ENCODE measurements around the gene ABCC2.
"Not testable (repeated sequence)": the region's sequence is repeated elsewhere in the genome, so short reads cannot be mapped to it uniquely, and the experiment has no call there.

The ABCC2 gene

GRCh38 chr10:99782447-99783286 lies at the start of gene ABCC2:
TSS of gene ABCC2 (plus strand) at chr10:99782640. CDS start at chr10:99782845, 205 bp downstream.
- DNase-seq (ENCODE audit: low read depth) = no peak

DNA sequence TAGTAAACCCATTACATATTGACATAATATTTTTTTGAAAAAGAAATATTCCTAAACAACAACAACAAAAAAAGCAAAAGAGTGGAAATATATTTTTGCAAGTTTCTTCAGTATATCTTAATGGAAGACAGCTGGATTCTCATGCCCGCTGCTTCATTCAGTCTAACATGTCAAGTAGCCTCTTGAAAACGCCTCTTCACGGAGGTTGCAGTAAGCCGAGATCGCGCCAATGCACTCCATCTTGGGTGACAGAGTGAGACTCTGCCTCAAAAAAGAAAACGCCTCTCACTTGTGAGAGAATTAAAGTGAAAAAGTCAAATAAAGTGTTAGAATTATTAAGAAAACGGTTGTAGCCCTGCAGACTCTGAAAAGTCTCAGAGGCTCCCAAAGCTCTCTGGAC lies 49.1 kb upstream of the ABCC2 start:
- no peak for DNase-seq (ENCODE audit: low read depth)

GRCh38 chr10:99734111-99734510 lies 48.3 kb upstream of the ABCC2 start:
- DNase-seq (ENCODE audit: low read depth) = not testable (repeated sequence)

DNA sequence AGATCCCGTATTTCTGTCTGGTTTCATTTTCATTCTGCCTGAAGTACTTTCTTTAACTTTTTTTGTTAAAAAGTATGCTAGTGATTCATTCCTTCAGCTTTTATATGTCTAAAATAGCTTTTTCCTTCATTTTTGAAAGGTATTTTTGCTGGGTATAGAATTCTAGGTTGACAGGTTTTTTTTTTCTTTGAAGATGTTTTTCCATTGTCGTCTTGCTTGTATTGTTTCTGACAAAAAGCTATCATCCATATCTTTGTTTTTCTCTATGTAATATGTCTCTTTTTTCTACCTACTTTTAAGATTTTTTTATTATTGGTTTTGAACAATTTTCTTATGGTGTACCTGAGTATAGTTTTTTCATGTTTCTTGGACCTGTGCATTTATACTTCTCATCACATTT lies 42.2 kb upstream of the ABCC2 start:
- DNase-seq (ENCODE audit: low read depth) = no peak

DNA sequence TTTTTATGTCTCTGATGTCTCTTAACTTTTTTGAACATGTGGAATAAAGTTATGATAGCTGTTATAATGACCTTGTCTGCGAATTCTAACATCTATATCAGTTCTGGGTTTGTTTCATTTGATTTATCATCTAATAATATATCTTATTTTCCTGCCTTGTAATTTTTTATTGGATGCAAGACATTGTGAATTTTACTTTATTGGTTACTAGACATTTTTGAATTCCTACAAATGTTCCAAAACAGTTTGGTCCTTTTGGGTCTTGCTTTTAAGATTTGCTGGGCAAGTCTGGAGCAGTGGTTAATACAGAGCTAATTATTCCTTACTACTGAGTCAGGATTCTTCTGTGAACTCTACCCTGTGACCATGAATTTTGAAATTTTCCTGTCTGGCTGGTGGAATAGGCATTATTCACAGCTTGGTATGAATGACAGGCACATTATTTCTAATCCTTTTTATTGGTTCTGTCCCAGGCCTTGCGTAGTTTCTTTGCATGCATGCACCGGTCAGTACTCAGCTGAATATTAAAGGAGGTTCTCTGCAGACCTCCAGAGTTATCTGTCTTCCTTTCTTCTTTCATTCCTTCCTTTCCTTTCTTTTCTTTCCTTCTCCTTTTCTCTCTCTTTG lies 41.4 kb upstream of the ABCC2 start:
- DNase-seq (ENCODE audit: low read depth) = no peak

DNA sequence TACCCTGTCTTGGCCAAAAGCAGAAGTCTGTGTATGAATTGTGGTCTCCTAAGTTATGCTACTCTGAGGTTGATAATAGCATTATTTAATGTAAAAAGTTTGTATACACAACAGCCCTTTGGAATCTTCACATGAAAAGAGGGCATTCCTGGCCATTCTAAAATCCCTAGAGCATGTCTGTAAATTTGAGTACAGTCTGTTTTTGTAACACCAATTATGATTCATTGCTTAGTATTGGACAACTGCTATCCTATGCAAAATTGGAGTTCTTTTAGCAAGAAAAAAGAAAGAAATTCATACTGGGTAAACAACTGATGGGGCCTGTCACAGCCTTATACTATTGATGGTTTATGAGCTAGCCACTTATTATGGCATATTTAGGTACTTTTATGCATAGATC lies 40.2 kb upstream of the ABCC2 start:
- DNase-seq (ENCODE audit: low read depth) = no peak

GRCh38 chr10:99742701-99743100 lies 39.7 kb upstream of the ABCC2 start:
- DNase-seq (ENCODE audit: low read depth) = no peak

- DNase-seq (ENCODE audit: low read depth) = no peak
These were observed 38.6 kb upstream of the ABCC2 start for GRCh38 chr10:99743841-99744240.

DNA sequence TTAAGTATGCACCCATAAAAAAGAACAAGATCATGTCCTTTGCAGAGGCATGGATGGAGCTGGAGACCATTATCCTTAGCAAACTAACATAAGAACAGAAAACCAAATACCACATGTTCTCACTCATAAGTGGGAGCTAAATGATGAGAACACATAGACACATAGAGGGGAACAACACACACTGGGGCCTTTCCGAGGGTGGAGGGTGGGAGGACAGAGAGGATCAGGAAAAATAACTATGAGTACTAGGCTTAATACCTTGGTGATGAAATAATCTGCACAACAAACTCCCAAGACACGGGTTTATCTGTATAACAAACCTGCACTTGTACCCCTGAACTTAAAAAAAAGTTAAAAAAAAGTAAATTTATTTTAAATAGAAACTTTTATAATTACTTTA lies 36.3 kb upstream of the ABCC2 start:
- DNase-seq (ENCODE audit: low read depth) = not testable (repeated sequence)

GRCh38 chr10:99748823-99749451 lies 33.5 kb upstream of the ABCC2 start:
- no peak for DNase-seq (ENCODE audit: low read depth)

DNA sequence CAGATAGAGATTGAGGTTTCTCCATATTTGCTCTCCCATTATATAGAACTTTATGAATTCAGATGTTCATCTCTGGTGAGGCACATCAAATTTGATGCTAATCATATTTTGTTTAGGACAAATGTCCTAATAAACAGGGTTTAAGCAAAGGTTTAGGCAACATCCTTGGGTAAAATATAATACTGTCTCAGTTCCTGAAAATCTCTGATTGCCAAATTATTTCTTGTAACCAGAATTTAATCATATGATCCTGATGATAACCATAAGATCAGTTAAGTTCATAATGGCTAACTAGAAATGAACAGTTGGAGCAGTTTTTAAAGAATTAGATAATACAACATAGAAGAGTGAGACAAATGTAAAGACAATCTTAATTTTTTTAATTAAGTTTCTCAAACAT lies 31.8 kb upstream of the ABCC2 start:
- DNase-seq (ENCODE audit: low read depth) = no peak

- DNase-seq (ENCODE audit: low read depth) = no peak
These were observed 27.8 kb upstream of the ABCC2 start for GRCh38 chr10:99754670-99755069.

GRCh38 chr10:99756159-99756558 lies 26.3 kb upstream of the ABCC2 start:
- no peak for DNase-seq (ENCODE audit: low read depth)

DNA sequence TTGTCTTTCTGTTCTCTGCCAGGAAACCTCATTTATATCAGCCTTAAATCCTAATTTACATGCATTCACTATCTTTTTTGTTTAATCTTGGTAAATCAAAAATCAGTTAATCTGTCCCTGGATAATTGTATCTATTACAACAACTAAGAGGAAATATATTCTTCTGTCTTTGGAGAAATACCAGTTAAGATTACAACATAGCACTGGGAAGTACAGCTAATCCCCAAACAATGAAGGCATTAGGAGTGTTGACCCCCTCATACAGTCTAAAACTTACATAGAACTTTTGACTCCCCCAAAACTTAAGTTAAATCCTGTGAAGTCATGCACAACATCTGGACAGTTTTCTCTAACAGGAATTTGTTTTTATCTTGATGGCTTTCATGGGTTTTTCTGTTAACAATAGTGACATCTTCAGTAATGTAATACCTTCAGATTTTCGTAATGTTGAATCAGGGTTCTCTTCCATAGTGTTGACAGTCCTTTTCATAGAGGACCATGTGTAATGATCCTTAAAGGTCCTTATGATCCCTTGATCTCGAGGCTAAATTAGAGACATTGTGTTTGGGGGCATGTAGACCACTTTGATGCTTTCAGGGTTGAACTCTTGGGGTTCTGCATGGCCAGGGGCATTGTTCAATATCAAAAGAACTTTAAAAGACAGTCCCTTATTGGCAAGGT lies 24.1 kb upstream of the ABCC2 start:
- DNase-seq (ENCODE audit: low read depth) = no peak

GRCh38 chr10:99760321-99760720 lies 22.1 kb upstream of the ABCC2 start:
- no peak for DNase-seq (ENCODE audit: low read depth)

- no peak for DNase-seq (ENCODE audit: low read depth)
These were observed 21.1 kb upstream of the ABCC2 start for GRCh38 chr10:99761365-99761764.

DNA sequence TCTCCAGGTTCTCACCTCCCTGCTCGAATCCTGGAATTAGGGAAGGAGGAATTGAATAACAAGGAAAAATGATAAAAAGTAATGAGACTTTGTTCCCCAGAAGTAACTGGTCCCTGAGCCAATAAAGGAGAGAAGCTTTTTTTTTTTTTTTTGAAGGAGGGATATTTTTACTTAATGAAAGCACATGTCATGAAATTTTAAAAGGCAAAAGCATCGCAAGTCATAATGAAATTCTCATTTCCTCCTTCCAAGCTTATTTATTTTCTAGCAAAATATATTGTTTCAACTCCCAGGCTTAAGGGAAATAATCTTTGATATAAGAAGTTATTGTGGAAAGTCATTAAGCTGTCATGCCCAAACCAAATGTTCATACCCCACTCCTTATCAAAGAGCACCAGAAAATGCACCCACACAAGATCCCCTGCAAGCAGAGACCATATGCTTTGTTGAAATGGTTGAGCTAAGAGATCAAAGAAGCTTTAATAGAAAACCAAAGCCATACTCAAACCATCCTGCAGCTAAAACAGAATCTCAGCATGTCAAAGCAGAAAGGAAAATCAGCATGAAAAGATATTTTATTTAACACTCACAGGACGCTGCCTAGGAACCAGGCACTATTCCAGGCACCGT lies 16.7 kb upstream of the ABCC2 start:
- DNase-seq (ENCODE audit: low read depth) = no peak

DNA sequence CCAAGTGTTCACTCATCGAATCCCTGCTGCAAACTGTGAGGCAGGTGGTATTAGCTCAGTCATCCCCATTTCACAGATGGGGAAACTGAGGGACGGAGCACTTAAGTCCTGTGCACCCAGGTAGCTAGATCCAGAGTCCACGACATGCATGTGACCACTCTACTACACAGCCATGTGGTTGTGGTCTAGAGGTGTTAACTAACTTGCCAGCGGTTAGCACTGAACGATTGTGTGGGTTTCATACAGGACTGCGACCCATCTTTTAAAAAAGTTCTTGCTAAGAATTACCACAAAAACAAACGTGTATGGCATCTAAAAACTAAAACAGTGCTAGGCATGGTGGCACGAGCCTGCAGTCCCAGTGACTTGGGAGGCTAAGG lies 16.1 kb upstream of the ABCC2 start:
- DNase-seq (ENCODE audit: low read depth) = no peak

GRCh38 chr10:99767901-99768300 lies 14.5 kb upstream of the ABCC2 start:
- DNase-seq (ENCODE audit: low read depth) = no peak

DNA sequence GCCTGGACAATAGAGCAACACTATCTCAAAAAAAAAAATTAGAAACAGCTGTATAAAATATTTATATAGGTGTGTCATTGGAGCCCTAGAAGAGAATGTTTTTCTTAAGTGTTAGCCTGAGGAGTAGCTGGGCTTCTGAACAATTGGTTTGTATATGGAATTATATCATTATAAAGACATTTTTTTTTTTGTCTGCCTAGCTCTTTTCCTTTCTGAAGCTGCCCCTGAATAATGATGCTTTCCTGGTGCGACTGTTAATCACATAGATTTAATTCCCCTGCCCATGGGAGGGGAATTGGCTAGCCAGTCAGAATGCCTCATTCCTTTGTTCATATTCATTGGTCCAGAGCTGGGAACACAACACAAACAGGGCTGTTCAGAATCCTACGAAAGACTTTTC lies 13.9 kb upstream of the ABCC2 start:
- DNase-seq (ENCODE audit: low read depth) = no peak

GRCh38 chr10:99769706-99770105 lies 12.7 kb upstream of the ABCC2 start:
- no peak for DNase-seq (ENCODE audit: low read depth)

GRCh38 chr10:99770408-99771045 lies 11.9 kb upstream of the ABCC2 start:
- no peak for DNase-seq (ENCODE audit: low read depth)
